Stimulated activated CD4-positive, alpha-beta T cell treated with anti-CD3 and anti-CD28 coated beads, Interleukin-2, amount 100 ng/mL, for 48 hours (primary cell): ENCODE data around the gene EID2.

Source experiments
- DNase-seq, 2 donors: peaks; one replicate each; pipeline ENCODE4 v3.0.0-alpha.2; 2020

EID2 gene

DNA sequence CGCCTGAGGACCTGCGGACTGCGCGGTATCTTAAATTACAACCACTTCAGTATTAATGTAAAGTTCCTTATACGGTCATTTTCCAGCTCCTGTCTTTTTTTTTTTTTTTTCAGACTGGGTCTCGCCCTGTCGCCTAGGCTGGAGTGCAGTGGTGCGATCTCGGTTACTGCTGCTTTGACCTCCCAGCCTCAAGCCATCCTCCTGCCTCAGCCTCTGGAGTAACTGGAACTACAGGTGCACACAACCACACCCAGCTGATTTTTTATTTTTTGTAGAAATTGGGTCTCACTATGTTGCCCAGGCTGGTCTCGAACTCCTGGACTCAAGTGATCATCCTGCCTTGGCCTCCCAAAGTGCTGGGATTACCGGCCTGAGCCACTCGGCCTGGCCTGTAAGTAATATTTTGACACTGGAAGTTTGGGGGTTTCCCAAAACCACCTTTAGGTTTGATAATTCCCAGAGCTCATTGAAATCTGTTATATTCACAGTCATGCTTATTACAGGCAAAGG lies 6.9 kb downstream of the EID2 start:
- no peak for DNase-seq

- peak; percentile 93 to 95 for DNase-seq
Measured at GRCh38 chr19:39532233-39533002, 7.5 kb downstream of the EID2 start, which contains the start of gene EID2B. TSS of gene EID2B (minus strand) at chr19:39532852. CDS start at chr19:39532802, 50 bp downstream.

GRCh38 chr19:39531834-39532232 lies 8.1 kb downstream of the EID2 start:
- no peak for DNase-seq

GRCh38 chr19:39525205-39525604 lies 14.8 kb downstream of the EID2 start:
- no peak for DNase-seq

DNA sequence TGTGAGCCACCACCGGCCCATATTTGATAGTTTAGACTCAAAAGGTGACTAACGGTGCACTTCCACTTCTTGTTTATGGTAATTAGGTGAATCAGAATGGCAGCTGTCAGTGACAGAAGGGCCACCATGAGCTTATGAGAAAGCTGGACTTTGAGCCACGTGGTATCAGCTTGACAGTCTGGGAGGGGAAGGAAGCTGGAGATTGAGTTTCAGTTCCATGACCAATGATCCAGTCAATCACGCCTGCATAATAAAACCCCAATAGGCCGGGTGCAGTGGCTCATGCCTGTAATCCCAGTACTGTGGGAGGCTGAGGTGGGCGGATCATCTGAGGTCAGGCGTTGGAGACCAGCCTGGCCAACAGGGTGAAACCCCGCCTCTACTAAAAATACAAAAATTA lies 15.5 kb downstream of the EID2 start:
- no peak for DNase-seq

GRCh38 chr19:39520541-39521484 lies 19.1 kb downstream of the EID2 start:
- no peak for DNase-seq

GRCh38 chr19:39518975-39519374 lies 21.0 kb downstream of the EID2 start:
- DNase-seq, result no peak

DNA sequence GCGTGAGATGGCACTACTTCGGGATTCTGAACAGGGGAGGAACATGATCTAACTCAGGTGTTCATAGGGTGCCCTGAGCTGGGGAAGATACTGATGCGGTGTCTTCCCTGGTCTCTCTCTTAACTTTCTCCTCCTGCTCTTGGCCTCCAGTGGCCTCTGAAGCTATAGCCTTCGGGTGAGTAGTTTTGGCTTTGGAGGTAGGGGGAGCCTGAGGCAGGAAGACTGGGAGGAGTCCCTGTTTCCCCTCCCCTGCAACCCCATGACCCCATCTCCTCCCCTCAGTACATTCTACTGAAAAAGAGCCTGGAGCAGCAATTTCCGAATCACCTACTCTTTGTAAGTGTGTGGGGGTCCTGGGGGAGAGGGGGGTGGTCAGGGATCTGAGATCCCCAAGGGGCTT lies 21.5 kb downstream of the EID2 start:
- no peak for DNase-seq

DNA sequence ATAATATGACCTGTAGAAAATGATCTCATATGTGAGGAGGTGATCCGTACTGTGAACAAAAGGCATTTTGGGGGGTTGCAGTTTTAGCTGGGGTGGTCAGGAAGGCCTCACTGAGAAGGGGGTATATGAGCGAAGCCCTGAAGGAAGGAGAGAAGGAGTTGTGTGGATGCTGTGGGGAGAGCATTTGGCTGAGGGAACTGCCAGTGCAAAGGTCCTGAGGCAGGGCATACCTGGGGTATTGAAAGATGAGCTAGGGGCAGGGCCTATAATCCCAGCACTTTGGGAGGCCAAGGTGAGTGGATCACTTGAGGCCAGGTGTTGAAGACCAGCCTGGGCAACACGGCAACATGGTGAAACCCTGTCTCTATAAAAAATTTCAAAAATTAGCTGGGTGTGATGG lies 22.5 kb downstream of the EID2 start:
- no peak for DNase-seq

DNA sequence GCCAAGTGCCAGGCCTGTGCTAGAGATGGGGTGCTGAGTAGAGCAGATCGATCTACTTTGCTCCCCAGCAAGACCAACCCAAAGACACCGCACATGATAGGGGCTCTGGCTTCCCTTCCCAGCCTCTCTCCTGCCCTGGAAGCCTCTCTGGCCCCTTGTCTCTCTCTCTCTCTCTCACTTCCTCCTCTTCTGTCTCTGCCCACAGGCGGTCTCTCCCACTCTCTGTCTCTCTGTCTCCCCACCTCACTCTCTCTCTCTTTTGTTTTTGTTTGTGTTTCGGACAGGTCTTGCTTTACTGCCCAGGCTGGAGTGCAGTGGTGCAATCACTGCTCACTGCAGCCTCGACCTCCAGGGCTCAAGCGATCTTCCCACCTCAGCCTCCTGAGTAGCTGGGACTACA lies 23.7 kb downstream of the EID2 start:
- no peak for DNase-seq

DNA sequence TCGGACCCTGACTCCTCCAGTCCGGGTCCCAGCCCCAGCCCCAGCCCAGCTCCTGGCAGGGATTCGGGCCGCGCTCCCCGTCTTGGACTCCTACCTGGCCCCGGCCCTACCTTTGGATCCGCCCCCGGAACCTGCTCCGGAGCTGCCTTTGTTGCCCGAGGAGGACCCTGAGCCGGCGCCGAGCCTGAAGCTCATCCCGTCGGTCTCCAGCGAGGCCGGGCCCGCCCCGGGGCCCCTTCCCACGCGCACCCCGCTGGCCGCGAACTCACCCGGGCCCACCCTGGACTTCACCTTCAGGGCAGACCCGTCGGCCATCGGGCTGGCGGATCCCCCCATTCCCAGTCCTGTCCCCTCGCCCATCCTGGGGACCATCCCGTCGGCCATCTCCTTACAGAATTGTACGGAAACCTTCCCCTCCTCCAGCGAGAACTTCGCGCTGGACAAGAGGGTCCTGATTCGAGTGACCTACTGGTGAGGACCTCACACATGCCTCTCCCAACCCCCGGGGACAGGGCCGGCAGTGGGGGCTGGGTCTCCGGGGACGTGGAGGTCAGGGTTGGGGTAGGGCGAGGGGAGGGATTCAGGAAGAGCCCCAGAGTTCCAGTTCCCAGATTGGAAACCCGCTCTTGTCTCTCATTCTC lies 24.3 kb downstream of the EID2 start:
- DNase-seq, result no peak

DNA sequence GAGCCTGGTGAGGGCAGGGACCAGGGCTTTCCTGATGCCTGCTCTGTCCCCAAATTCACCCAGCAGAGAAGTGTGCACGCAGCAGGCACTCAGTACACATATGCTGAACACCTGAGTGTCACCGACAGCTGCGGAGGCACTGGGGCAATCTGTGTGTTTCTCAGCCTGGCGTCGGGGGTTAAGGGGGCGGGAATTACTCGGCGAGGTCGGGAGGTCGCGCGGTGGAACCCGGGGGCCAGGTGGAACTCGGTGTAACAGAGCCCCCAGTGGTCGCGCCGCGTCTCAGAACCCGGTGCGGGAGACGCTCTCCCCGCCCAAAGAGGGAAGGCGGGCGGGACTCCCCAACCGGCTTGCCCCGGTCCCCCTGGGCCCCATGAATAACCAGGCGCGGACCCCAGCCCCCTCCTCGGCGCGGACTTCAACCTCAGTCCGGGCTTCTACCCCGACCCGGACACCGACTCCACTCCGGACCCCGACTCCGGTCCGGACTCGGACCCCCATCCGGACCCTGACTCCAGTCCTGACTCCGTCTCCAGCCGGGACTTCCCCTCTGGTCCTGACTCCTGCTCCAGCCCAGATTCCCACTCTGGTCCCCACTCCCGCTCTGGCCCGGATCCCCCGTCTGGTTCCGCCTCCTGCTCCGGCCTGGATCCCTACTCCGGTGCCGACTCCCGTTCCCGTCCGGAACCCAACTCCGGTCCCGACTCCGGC lies 25.0 kb downstream of the EID2 start, which contains the start of gene SELENOV:
Gene SELENOV, plus strand, starts transcription at position 300 of the 711 bp plus-strand sequence. Its CDS starts 74 bp downstream, at position 374.
- no peak for DNase-seq

DNA sequence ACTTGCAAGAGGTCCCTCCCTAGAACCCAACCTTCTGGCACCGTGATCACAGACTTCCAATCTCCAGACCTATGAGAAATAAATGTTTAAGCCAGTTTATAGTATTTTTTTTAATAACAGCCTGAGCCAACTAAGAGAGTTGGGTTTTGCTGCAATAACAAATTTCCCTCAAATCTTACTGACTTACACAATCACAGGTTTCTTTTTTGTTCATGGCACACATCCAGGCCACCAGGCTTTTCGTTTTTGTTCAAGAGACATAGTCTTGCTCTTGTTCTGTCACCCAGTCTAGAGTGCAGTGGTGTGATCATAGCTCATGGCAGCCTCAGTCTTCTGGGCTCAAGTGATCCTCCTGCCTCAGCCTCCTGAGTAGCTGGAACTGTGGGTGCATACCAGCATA lies 27.0 kb downstream of the EID2 start:
- DNase-seq, result no peak

- DNase-seq, result no peak
Measured at GRCh38 chr19:39509233-39509632, 30.7 kb downstream of the EID2 start.

- no peak for DNase-seq
Measured at GRCh38 chr19:39508629-39509028, 31.3 kb downstream of the EID2 start.

- no peak for DNase-seq
Measured at GRCh38 chr19:39507715-39508364, 32.1 kb downstream of the EID2 start.

DNA sequence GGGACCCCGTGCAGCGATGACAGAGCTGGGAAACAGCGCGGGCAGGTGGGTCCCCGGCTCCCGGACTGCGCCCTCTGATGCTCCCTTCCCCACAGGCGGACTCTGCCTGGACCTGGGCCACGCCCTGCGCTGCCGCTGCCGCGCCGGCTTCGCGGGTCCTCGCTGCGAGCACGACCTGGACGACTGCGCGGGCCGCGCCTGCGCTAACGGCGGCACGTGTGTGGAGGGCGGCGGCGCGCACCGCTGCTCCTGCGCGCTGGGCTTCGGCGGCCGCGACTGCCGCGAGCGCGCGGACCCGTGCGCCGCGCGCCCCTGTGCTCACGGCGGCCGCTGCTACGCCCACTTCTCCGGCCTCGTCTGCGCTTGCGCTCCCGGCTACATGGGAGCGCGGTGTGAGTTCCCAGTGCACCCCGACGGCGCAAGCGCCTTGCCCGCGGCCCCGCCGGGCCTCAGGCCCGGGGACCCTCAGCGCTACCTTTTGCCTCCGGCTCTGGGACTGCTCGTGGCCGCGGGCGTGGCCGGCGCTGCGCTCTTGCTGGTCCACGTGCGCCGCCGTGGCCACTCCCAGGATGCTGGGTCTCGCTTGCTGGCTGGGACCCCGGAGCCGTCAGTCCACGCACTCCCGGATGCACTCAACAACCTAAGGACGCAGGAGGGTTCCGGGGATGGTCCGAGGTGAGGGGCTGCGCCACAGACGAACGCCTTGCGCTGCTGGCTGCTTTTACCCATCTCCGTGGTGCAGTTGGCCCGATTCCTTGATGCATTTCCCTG lies 32.8 kb downstream of the EID2 start:
- DNase-seq, result peak; percentile 53 to 54

DNA sequence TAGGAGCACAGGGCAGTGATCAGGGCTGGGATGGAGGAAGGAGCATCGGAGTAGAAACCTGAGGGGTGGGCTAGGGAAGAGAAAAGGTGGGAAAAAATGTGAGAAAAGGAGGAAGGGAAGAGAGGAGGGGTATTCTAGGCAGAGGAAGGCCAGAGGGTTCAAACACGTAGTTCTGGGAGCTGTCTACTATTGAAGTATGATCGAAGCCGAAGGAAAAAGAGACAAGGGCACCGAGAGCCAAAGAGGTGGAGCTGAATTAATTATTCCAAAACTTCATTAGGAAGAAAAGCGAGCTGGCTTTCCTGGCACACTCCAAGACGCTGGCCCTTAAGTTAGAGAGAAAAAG lies 33.4 kb downstream of the EID2 start:
- no peak for DNase-seq

DNA sequence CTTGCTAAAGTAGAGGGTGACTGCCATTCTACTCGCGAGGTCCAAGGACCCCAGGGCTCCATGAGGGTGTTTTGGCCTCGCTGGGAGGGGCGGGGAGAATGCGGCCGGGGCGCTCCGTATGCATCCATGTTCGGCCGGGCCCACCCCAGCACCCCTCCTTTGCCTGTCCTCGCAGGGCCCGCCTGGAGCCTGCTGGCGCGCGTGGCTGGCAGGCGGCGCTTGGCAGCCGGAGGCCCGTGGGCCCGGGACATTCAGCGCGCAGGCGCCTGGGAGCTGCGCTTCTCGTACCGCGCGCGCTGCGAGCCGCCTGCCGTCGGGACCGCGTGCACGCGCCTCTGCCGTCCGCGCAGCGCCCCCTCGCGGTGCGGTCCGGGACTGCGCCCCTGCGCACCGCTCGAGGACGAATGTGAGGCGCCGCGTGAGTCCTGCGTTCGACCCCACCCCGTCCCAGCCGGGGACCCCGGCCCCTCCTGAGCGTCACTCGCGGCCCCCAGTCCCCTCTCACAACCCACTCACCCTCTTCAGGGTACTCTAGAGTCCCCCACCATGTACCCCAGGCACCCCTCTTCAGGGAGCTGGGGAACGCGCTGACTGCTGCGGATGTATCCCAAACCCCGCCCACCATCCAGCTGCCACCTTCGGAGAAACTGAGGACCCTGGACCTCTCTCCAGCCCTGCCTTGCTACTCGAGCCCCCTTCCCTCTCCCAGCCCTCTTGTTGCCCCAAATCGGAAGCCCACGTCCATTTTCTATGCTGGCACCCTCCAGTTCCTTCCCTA lies 37.1 kb downstream of the EID2 start:
- peak; percentile 74 to 88 for DNase-seq

- DNase-seq, result no peak
Measured at GRCh38 chr19:39501340-39501739, 38.6 kb downstream of the EID2 start.
